Common myeloid progenitor, CD34-positive (primary cell): ENCODE measurements around the gene PDGFB.

Source experiments
- CTCF ChIA-PET: fragments of 350-600 bp; sonication (Branson Sonifier 250); formaldehyde crosslinking; loops from one replicate; lab custom pipeline; 2021; ENCODE audit warnings: antibody characterized with exemption; lab: Charles Lee
- POLR2A ChIA-PET: fragments of 350-600 bp; sonication (Branson Sonifier 250); formaldehyde crosslinking; loops from one replicate; lab custom pipeline; 2021; ENCODE audit warnings: antibody characterized with exemption; lab: Charles Lee
- DNase-seq, 3 donors: peaks; one replicate each; pipeline versions ENCODE4 v3.0.0 to v3.0.0-alpha.2; 2013
- H3K27ac ChIP-seq, 2 experiments: 1 replicate in 1 of 2; 2 replicates in 1 of 2; pipeline ENCODE4 v1.7.0; 2013; ENCODE audit warnings: inconsistent platforms in 2 of 2, low read length in 2 of 2, mild to moderate bottlenecking in 2 of 2, low read depth in 1 of 2, moderate library complexity in 1 of 2; ENCODE audit not compliant: severe bottlenecking in 2 of 2, insufficient read depth in 1 of 2, poor library complexity in 1 of 2
- H3K27me3 ChIP-seq, 5 experiments: replicated peaks in 2 of 5; 1 replicate in 3 of 5; 2 replicates in 2 of 5; pipeline versions ENCODE4 v1.6.1 to v1.7.0; 2013; ENCODE audit warnings: low read length in 4 of 5, mild to moderate bottlenecking in 2 of 5, moderate library complexity in 2 of 5, inconsistent platforms in 1 of 5; ENCODE audit not compliant: insufficient read depth in 5 of 5, control insufficient read depth in 4 of 5
- H3K36me3 ChIP-seq, 4 experiments: 1 replicate in 2 of 4; 2 replicates in 2 of 4; pipeline versions ENCODE4 v1.6.1 to v1.7.0; 2013; ENCODE audit warnings: low read length in 3 of 4, control low read depth in 1 of 4, mild to moderate bottlenecking in 1 of 4; ENCODE audit not compliant: control insufficient read depth in 4 of 4, insufficient read depth in 4 of 4
- H3K4me1 ChIP-seq, 4 experiments: 1 replicate in 3 of 4; 2 replicates in 1 of 4; pipeline versions ENCODE4 v1.6.1 to v1.7.1; 2013; ENCODE audit warnings: low read length in 3 of 4, mild to moderate bottlenecking in 3 of 4, control low read depth in 1 of 4, inconsistent platforms in 1 of 4, moderate library complexity in 1 of 4; ENCODE audit not compliant: control insufficient read depth in 4 of 4, insufficient read depth in 4 of 4; ENCODE audit errors: control extremely low read depth in 1 of 4
- H3K4me3 ChIP-seq, 7 experiments: 1 replicate in 4 of 7; 2 replicates in 3 of 7; pipeline versions ENCODE4 v1.5.1 to v1.7.0; 2013; ENCODE audit warnings: mild to moderate bottlenecking in 7 of 7, low read length in 6 of 7, moderate library complexity in 6 of 7, inconsistent platforms in 2 of 7, low read depth in 2 of 7, control low read depth in 1 of 7; ENCODE audit not compliant: insufficient read depth in 4 of 7, control insufficient read depth in 1 of 7; ENCODE audit errors: extremely low read depth in 1 of 7
- H3K9me3 ChIP-seq, 5 experiments: 1 replicate in 4 of 5; 2 replicates in 1 of 5; pipeline versions ENCODE4 v1.6.1 to v1.7.1; 2013; ENCODE audit warnings: low read length in 4 of 5, mild to moderate bottlenecking in 2 of 5, inconsistent platforms in 1 of 5, low read depth in 1 of 5, moderate library complexity in 1 of 5; ENCODE audit not compliant: control insufficient read depth in 4 of 5, insufficient read depth in 2 of 5; ENCODE audit errors: control extremely low read depth in 1 of 5
- WGBS: methylation state at CpG from one replicate; pipeline ENCODE4 v1.1.5; 2013; ENCODE audit not compliant: insufficient coverage; 5-methylcytosine and 5-hydroxymethylcytosine counted together

The PDGFB gene

GRCh38 chr22:39188809-39189208, 56.0 kb downstream of the PDGFB start:
- Histone ChIP-seq H3K4me3 (no peak overlapping the region), H3K9me3 (peaks cover 0 to 15% (median 5%) of the 10 kb centered on the region in 5 experiments), H3K4me1 (no peaks in the 10 kb centered on the region), H3K27me3 (peaks cover 0 to 29% (median 16%) of the 10 kb centered on the region in 5 experiments), H3K36me3 (no peaks in the 10 kb centered on the region), H3K27ac (no peak overlapping the region)
- 91% methylated on average over 6 of the region's 10 CpGs for WGBS
- ChIA-PET CTCF (no interaction called here), POLR2A (no interaction called here)
- no peak for DNase-seq

- H3K4me3 ChIP-seq = no peak overlapping the region
- WGBS = 93% methylated on average over 11 of the region's 11 CpGs
- H3K27ac ChIP-seq = no peak overlapping the region
- no peaks in the 10 kb centered on the region for H3K36me3 ChIP-seq
- ChIA-PET POLR2A (no interaction called here), CTCF (interaction anchor here (1.4 kb wide), 1 partner anchor 122 kb away, joined by 3 read pairs; no protein-coding TSS in a partner anchor)
- DNase-seq = peak in 1 of 3 donors; percentile 25
- no peaks in the 10 kb centered on the region for H3K4me1 ChIP-seq
- H3K9me3 ChIP-seq = peaks cover 0 to 13% (median 7%) of the 10 kb centered on the region in 5 experiments
- peaks cover 0 to 34% (median 11%) of the 10 kb centered on the region in 5 experiments for H3K27me3 ChIP-seq
Observed at GRCh38 chr22:39185601-39186012, 59.2 kb downstream of the PDGFB start.

GRCh38 chr22:39184586-39185577, 59.9 kb downstream of the PDGFB start:
- Histone ChIP-seq H3K36me3 (no peaks in the 10 kb centered on the region), H3K9me3 (peaks cover 0 to 13% (median 7%) of the 10 kb centered on the region in 5 experiments), H3K27me3 (peaks cover 0 to 34% (median 11%) of the 10 kb centered on the region in 5 experiments), H3K4me3 (no peak overlapping the region), H3K4me1 (no peaks in the 10 kb centered on the region), H3K27ac (no peak overlapping the region)
- ChIA-PET POLR2A (no interaction called here), CTCF (interaction anchor here (1.0 to 1.5 kb wide), 3 partner anchors 8 to 122 kb away, joined by 3 read pairs; no protein-coding TSS in a partner anchor)
- no peak for DNase-seq
- 72% methylated on average over 18 of the region's 23 CpGs for WGBS

- peaks cover 0 to 13% (median 7%) of the 10 kb centered on the region in 5 experiments for H3K9me3 ChIP-seq
- H3K36me3 ChIP-seq = no peaks in the 10 kb centered on the region
- ChIA-PET POLR2A (no interaction called here), CTCF (interaction anchor here (1.0 to 1.5 kb wide), 2 partner anchors 9 to 13 kb away, joined by 3 read pairs; no protein-coding TSS in a partner anchor)
- H3K27me3 ChIP-seq = peaks cover 0 to 34% (median 11%) of the 10 kb centered on the region in 5 experiments
- DNase-seq = no peak
- 66% methylated on average over 7 of the region's 13 CpGs for WGBS
- no peak overlapping the region for H3K27ac ChIP-seq
- no peaks in the 10 kb centered on the region for H3K4me1 ChIP-seq
- no peak overlapping the region for H3K4me3 ChIP-seq
Observed at GRCh38 chr22:39183991-39184585, 60.7 kb downstream of the PDGFB start.

GRCh38 chr22:39182478-39183030, 62.2 kb downstream of the PDGFB start:
- POLR2A ChIA-PET = no interaction called here
- WGBS = 71% methylated on average over 2 of the region's 6 CpGs
- CTCF ChIA-PET = interaction anchor here (0.6 to 1.2 kb wide), 4 partner anchors 11 to 137 kb away, joined by 3 to 4 read pairs (median 3); partner anchors contain the start of gene RPL3
- H3K27me3 ChIP-seq = peaks cover 0 to 34% (median 12%) of the 10 kb centered on the region in 5 experiments
- no peak overlapping the region for H3K4me3 ChIP-seq
- no peaks in the 10 kb centered on the region for H3K36me3 ChIP-seq
- peak in 2 of 3 donors; percentile 36 to 40 for DNase-seq
- peaks cover 0 to 13% (median 7%) of the 10 kb centered on the region in 5 experiments for H3K9me3 ChIP-seq
- no peaks in the 10 kb centered on the region for H3K4me1 ChIP-seq
- H3K27ac ChIP-seq = no peak overlapping the region

- H3K27ac ChIP-seq = no peak overlapping the region
- WGBS = 77% methylated on average over 5 of the region's 5 CpGs
- CTCF ChIA-PET = interaction anchor here (0.6 to 1.0 kb wide), 2 partner anchors 11 to 138 kb away, joined by 3 read pairs; partner anchors contain the start of gene RPL3
- no peak overlapping the region for H3K4me3 ChIP-seq
- peaks cover 0 to 30% (median 12%) of the 10 kb centered on the region in 5 experiments for H3K27me3 ChIP-seq
- H3K4me1 ChIP-seq = no peaks in the 10 kb centered on the region
- POLR2A ChIA-PET = no interaction called here
- H3K36me3 ChIP-seq = no peaks in the 10 kb centered on the region
- DNase-seq = no peak
- H3K9me3 ChIP-seq = peaks cover 0 to 12% (median 7%) of the 10 kb centered on the region in 5 experiments
Observed at GRCh38 chr22:39181778-39182177, 63.0 kb downstream of the PDGFB start.
